ENCODE results near the gene SYNC.
A peak's percentile ranks its signal among the peaks of the same experiment; 100 is the strongest.
"Not testable (repeated sequence)": the region's sequence is repeated elsewhere in the genome, so short reads cannot be mapped to it uniquely, and the experiment has no call there.

SYNC gene

DNA sequence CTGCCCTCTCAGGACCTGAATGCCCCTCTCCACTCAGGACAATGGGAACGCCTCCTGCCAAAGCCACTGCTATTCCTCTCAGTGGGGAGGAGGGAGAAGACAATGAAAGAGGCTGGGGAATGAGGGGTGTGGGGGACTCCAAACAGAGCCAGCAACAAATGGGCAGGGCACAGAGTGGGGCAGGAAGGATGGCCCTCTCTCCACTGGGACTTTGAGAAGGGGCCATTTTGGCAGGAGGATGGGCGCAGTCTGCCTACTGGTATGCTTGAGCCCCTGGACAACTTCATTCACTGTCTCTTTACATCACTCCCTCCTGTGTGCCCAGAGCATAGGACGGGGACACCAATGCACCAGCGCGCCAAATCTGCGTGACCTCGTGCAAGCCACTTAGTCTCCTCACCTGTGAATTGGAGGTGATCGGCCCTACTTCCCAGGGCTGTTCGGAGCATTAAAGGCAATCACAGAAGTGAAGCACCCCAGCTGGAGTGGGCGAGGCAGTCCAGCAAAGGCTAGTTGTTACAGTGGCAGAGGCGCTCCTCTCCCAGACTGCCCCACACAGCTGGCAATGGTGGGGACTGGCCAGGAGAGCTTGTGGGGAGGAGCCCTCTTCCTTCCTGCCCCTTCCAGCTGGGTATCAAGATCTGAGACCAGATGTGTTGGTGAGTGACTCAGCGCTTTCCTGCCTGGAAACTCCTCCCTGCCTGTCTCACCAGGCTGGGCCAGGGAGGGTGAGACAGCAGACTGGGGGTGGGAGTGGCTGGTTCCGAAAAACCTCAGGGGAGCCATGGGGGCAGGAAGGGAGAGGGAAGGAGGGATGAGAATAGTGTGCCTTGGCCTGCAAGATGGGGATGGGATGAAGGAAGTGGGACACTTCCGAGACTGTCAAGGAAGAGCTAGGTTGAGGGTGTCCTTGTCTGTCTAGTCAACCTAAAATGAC, 22.4 kb upstream of the SYNC start:
- no peak for DNase-seq (ENCODE audit: low spot score)

DNA sequence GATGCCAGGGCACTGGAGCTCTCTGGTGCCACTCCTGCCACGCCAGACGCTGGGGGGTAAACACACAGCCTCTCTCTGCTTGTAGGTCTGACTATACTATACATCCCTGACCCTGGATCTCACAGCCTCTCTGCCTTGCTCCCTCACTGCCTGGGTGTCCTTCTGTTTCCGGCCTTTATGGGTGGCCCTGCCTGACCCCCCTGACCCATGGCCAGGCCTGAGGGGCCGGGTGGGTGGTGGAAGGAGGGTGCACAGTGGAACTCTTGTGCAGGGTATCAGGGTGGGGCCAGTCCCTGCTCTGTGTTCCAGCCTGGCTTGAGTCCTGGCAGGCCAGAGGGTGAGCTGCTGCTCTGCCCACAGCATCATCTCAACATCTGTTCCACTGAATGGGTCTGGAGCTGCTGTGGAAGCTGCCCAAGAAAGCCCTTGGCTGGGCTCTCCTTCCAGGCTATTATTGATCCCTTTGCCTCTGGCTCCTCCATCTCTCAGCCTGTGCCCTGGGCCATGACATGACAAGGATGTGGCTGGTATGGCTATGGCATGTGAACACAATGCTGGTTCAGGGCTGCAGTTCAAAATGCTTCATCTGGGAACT, 17.2 kb upstream of the SYNC start:
- DNase-seq (ENCODE audit: low spot score): no peak

DNA sequence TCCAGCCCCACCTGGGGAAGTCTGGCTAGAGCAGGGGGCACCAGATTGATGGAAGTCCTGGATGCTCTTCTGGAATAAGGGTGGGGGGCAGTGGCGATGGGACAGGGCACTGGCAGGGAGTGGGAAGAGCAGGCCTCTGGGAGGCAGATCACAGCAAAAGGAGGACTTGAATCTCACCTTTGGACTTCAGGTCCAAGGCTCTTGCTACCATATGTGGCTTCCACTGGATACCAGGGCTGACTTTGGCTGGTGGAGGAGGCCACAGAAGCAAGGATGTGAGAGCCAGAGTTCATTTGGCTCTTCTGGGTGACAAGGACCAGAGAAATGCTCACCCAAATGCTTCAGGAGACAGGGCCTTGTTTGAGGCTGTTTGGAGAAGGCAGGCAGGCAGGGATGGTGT, 16.0 kb upstream of the SYNC start:
- DNase-seq (ENCODE audit: low spot score): no peak

DNA sequence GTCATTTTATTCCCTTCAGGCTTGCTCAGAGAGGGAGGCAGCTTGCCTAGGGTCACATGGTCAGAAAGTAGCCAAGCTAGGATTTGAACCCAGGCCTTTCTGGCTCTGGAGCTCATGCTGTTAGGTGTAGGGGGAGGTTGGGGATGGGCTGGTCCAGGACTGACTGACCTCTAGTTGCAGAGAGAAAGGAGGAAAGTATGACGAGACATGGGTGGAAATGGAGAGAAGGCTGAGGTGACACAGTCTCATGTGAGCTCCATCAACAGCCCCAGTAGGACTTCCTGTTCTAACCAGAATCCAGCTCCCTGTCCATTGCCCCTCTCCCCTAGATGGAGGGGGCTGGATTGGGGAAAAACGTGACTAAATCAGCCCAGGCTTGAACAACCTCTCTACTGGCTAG, 15.5 kb upstream of the SYNC start:
- DNase-seq (ENCODE audit: low spot score): no peak

DNA sequence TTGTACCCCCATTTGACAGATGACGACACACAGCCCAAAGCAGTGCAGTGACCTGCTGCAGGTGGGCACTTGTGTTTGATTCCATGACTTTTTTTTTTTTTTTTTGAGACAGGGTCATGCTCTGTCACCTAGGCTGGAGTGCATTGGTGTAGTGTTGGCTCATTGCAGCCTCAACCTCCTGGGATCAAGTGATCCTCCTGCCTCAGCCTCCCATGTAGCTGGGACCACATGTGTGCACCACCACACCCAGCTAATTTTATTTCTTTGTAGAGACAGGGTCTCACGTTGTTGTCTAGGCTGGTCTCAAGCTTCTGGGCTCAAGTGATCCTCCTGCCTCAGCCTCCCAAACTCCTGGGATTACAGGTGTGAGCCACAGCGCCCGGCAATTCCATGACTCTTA, 14.9 kb upstream of the SYNC start:
- DNase-seq (ENCODE audit: low spot score): no peak

DNA sequence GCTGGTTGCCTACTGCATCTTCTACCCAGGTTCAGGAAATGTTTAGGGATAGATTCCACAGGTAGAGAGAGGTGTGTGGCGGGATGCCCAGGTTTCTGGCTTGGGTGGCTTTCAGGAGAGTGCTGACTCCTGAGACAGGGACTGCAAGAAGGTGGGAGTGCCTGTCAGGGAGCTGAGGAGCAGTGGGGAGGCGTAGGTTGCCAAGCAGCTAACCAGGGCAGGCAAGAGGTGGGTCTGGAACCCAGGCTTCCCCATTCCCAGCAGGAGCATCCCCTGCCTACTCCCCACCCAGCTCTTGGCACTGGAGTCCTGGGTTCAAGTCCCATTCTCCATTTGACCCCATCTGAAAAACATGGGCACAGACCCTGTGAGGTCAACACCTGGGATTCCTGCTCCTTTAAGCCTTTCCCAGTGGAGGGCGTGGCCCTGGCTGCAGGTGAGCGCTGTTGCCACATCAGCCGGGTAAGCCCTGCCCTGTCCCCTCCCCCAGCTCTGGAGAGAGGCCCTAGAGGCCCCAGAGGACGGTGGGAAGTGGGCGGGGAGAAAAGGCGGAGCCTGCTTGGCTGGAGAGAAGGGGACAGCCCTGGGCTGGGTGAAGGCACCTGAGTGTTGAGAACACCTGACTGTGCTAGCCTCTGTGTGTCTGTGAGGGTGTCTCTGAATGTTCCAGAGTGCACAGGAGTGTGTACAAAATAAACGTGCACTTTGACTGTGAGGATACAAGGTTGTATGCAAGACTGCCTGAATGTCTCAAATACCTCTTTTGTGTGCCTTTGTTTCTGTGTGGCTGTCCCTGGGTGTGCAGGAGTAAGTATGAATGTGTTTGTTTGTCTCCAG, 14.0 kb upstream of the SYNC start:
- DNase-seq (ENCODE audit: low spot score): peak; percentile 79

DNA sequence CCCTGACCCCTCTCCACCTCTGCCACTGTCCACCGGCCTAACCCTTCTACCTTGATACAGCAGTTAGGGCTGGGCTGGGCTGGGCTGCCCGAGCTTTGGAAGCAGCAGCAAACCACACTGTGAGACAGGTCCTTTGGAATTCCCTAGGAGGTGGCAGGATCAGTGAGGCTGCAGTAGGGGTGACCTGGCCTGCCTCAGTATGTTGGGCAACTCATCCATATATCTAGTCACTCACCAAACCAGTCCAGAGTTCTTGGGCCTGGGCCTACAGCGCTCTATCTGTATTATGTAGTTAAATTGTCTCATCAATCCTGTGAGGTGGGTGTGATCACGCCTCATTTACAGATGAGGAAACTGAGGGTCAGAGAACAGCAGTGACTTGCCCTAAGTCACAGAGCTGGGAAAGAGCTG, 13.3 kb upstream of the SYNC start:
- DNase-seq (ENCODE audit: low spot score): no peak

DNA sequence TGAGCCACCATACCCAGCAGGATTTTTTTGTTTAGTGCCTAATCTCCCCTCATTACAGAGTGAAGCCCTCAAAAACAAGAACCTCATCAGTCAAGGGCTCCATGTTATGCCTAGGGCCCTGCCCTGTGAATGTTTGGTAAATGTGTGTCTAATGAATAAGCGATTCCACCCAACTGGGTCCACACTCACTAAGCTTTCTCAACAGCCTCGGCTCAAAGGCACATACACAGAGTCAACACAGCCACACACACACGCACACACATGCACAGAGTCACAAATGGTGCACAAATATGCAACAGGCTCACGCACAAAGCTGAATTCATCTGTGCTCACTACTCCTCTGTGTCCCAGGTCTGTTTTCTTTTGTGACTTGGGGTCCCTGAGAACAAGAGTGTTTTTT, 11.7 kb upstream of the SYNC start:
- DNase-seq (ENCODE audit: low spot score): no peak

DNA sequence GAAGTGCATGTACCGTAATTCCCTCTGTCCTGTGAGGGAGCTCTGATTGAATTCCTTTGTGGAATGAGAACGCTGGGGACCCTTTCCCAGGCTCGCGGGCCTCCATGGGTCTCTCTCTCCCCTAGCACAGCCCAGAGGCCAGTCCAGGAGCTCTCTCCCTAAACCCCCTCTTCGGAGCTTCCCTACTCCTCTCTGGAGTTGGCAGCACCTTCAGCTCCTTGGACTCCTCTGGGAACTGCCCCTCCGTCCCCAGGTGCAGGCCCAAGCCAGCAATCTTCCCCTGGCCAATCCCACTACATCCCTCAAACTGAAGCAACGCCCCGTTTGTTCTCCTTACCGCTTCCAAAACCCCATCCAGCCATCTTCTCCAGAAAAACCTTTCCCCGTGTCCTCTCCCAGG, 10.5 kb upstream of the SYNC start:
- DNase-seq (ENCODE audit: low spot score): no peak

DNA sequence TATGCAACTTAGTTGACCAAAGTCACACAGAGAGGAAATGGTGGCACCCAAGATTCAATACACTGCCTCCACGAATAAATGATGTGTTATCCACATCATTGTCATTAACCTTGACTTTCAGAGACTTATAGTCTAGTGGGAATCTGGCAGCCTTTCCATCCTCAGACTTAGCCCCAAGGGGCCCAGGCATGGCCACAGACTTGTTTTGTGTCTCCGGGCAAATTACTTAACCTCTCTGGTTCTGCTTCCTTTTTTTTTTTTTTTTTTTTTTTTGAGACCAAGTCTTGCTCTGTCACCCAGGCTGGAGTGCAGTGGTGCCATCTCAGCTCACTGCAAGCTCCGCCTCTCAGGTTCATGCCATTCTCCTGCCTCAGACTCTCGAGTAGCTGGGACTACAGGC, 8.7 kb upstream of the SYNC start:
- DNase-seq (ENCODE audit: low spot score): not testable (repeated sequence)

DNA sequence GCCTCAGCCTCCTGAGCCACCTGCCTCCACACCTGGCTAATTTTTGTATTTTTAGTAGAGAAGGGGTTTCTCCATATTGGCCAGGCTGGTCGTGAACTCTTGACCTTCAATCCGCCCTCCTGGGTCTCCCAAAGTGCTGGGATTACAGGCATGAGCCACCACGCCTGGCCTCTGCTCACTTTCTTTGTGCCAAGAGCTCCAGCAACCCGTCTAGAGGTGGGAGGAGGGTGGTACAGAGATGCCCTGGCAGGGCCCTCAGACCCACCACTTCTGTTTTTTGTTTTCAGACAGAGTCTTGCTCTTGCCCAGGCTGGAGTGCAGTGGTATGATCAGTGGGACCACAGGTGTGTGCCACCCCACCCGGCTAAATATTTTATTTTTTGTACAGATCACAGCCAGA, 6.9 kb upstream of the SYNC start:
- no peak for DNase-seq (ENCODE audit: low spot score)

DNA sequence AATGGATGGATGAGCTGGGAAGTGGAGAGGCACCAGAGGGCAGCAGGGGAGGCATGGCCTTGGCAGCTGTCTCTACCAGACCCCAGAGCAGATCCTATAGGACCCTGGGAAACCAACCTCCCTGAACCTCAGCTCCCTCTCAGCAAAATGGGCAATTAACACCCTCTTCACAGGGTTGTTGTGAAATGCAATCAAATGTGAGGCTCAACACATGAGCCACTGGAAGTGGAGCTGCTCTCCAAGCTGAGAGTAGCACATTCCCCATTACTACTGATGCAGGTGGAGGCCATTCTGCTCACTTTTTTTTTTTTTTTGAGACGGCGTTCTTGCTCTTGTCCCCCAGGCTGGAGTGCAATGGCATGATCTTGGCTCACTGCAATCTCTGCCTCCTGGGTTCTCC, 6.5 kb upstream of the SYNC start:
- no peak for DNase-seq (ENCODE audit: low spot score)

DNA sequence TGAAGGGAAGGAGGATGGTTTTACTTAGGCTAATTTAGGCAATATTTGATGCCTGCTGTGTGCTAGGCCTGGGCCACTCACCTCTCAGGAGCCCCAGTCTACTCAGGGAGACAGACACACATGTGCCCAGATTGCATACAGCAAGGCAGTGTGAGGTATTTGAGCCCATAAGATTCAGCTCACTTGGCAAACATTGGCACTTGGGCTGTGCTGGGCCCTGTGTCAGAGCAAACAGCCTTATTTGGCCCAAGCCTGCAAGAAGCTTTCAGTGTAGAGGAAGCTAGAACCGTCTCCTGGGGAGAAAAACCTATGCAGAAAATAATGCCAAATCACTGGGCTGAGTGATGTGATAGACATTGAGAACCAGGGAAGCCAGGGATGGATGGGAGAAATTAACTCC, 3.9 kb upstream of the SYNC start:
- DNase-seq (ENCODE audit: low spot score): no peak

DNA sequence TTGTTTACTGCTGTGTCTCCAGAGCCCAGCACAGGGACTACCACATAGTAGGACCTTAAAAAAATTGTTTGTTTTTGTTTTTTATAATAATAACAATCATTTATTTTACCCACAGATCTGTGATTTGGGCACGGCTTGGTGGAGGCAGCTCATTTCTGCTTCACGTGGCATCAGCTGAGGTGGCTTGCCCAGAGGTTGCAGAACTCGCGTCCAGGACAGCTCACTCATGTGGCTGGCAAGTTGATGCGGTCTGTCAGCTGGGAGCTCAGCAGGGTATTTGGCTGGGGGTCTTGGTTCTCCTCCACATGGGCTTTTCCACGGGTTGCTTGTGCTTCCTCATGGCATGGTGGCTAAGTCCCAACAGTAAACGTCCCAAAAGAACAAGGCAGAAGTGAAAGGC, 2.9 kb upstream of the SYNC start:
- no peak for DNase-seq (ENCODE audit: low spot score)

DNA sequence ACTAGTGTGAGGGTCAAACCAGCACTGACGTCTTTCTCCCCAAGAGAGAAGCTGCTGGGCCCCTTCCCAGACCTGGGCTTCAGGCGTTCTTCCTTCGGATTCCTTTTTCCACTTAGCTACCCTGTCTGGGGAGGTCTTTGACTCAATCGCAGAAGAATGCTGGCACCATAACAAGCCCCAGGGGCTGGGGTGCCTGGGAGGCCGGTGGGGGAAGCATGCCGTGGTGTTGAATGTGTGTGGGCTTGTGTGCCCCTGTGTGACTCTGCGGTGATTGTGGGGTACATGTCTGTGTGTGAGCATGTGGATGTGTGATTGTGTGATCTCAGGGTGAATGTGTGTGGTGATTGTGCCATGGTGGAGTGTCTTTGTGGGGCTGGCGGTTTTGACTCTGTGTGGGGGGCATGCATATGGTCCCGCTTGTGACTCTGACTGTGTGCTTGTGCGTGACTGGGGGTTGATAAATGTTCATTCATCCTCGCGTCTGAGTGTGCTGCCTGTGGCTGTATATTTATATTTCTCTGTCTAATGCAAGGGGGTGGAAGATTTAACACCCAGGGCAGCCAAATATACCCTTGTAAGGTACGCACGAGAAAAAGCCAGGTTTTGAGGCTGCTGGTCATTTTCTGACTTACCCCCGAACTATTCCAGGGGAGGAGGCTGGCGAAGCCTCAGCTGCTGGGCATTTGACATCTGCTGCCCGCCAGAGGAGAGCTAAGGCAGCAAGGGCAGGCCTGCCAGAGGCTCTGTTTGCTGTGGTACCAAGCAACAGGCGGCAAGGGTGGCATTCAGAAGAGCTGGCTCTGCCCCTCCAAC, 1.1 kb upstream of the SYNC start:
- no peak for DNase-seq (ENCODE audit: low spot score)

DNA sequence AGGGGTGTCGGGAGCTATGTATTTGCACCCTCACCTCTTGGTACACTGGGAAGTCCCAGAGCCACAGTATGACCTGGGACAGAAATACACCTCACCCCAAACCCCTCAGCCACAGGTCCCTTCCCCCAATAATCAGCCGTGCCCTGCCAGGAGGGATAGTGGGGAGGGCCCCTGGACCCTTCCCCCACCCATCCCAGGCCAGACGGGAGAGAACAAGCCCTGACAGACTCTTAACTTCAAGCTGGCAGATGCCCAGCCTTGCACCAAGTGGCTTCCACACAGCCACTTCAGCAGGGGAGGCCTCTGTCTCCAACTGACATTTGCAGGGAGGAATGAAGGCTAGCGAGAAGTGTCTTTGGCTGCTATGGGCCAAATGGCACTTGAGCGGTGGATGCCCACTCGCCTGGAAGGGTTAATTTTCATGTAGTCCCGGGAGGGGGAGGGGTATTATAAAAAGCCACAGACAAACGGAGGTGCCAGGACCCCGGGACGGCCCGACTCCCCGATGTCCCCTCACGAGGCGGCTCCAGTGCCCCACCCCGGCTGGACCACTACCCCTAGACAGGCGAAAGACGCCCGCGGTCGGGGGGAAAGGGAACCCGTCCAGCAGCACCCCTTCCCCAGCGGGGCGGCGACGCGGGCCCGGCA, 495 bp downstream of the SYNC start:
- DNase-seq (ENCODE audit: low spot score): no peak

DNA sequence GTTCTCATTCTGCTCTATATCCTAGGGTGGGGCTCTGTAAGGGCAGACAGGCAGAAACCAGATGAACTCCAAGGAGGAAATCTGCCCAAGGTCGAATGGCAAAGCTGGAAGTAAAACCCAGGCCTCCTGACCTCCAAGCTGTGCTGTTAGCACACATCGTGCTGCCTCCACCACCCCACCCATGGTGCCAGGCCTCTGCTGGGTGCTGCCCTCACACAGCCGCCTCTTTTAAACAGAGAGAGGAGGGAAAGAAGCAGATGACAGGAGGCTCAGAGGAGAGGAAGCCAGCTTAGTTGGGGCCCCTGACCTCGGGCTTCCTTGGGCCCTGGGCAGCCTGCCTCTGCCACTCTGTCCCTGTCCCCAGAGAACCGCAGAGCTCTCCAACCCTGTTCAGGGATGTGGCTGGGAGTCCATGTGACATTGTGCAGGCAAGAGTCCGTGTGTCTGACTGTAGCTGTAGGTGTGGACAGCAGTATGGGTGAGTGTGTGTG, 1.1 kb downstream of the SYNC start:
- DNase-seq (ENCODE audit: low spot score): no peak

DNA sequence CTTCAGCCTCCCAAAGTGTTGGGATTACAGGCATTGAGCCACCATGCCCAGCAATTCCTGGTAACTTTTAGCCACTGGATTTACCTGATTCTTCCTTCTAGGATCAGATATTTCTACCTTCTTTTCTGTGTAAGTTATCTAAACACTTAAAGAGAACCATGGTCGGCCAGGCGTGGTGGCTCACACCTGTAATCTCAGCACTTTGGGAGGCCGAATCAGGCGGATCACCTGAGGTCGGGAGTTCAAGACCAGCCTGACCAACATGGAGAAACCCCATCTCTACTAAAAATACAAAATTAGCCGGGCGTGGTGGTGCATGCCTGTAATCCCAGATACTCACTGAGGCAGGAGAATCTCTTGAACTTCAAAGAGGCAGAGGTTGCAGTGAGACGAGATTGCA, 5.6 kb downstream of the SYNC start:
- not testable (repeated sequence) for DNase-seq (ENCODE audit: low spot score)

DNA sequence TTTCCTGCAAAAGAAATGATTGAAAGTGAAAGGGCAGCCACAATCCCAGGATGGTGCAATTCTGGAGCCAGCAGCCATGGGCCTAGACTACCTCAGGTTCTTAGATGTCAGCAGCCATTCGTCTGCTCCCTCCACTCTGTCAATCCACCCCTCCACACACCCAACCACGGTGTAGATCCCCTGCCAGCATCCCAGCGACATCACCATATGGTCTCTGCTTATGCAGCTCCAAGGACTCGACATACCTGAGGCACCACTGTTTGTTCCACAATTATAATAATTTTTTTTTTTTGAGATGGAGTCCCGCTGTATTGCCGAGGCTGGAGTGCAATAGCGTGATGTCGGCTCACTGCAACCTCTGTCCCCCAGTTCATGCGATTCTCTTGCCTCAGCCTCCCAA, 6.5 kb downstream of the SYNC start:
- DNase-seq (ENCODE audit: low spot score): no peak

DNA sequence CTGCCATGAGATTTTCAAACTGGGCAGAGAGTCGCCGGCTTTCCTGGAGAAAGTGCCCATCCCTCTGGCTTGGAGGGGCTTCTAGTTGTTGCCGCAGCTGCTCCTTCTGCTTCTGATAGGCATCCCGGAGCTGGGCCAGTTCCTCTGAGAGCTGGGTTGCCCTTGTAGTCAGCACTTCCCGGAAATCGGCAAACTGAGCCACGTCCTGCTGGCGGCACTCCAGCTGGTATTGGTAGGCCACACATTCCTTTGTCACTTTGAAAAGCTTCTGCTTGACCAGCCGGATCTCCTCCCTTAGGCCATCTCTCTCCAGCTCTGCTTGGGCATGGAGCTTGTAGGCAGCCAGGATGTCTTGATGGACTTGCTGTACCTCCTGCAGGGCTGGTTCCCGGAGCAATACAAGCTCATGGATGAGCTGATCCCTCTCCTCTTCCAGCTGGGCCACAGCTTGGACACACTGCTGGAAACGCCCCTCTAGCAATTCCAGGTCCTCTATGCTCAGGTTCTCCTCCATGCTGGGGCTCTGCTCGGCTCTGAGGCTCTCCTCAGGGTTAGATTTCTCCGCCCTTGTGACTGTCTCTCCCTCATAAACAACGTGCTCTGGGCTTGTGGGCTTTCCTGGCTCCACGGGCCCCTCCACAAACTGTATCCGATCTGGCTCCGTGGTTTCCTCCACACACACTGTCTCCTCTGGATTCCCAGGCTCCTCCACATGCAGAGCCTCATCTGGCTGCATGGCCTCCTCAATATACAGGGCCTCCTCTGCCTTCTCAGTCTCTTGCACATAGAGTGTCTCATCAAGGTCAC, 7.3 kb downstream of the SYNC start:
- no peak for DNase-seq (ENCODE audit: low spot score)
